HG02571 (cell line): ENCODE measurements around the gene FLRT2.

Experiments
- ATAC-seq: cut with Tn5 transposase; IDR thresholded peaks from one replicate; pipeline ENCODE4 v1.9.1; 2021; ENCODE audit warnings: mild to moderate bottlenecking, moderate library complexity; ENCODE audit not compliant: unreplicated experiment

FLRT2 gene

DNA sequence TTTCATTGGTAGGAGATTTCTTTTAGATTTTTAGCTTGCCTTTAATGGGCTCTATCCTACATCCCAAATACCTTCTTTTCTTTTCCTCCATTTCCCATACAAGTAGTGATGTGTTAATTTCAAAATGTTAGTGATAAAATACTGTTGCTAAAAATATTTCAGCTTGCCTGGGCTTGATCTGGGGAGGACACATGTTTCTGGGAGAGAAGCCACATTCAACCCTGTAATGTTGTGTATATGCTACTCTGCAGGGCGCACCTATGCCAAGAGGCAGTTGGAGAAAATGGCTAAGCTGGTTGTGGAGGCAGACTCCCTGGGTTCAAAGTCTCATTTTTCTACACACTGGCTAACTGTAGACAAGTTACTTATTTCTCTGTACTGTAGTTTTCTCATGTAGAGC lies 26.3 kb downstream of the FLRT2 start:
- no peak for ATAC-seq

DNA sequence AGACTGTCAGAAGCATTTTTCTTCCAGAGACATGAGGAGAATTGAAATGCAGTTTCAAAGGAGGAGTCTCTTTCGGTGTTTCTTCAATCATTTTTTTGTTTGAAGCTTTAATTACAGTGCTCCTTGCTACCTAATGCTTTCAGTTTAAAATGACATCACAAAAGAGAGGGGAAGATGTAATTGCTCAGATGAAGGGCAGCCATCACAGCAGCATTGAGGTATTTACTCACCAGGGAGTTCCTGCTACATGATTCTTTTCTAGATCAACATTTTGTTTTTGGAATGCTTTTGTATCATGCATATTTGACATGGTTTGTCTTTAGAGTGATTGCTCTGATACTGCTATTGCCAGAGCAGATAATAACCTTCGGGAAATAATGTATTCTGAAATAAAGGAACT lies 28.6 kb downstream of the FLRT2 start:
- no peak for ATAC-seq

DNA sequence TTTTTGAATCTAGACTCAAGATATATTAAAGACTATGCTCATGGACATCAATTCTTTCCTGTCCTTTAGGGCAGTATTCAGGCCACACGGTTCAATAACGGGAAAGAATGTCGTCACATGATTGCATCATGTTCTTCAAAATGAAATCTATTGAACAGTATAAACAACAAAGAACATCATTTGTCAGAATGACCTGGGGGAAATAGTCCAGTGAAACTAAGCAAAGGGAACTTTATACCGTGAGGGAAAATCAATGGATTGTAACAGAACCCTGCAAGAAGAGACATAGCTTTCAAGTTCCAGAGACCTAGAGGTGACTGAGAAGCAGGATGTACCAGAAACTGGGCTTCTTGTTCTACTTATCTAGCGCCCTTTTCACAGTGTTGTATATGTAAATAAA lies 32.7 kb downstream of the FLRT2 start:
- no peak for ATAC-seq

DNA sequence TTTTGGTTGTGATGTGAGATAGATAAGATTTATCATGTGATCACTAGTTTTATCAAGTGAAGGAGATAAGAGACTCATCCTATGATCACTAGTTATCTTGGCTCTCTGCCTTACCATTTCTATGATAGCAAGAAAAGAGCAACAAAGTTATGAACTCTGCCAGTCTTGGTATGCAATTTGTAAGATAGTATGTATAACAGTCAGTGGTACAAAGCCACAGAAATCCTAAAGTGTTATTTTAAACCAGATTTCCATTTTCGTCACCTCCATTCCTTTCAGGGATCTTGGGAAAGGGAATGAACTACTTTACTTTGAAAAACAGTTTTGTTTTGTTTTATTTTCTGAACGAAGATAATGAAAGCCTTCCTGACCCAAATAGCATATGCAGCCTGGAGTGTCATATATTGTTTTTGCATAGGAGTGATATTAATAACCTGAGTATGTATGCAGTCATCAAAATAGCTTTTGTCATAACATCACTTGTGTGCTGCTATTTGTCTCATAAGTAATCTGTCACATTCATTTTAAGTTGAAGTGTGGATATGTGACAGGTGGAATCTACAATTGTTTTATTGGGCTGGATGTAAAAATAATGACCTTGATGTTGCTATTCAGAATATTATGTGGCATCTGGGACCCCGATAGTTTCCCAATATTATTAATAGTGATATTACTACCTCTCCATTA lies 35.0 kb downstream of the FLRT2 start:
- ATAC-seq = no peak

DNA sequence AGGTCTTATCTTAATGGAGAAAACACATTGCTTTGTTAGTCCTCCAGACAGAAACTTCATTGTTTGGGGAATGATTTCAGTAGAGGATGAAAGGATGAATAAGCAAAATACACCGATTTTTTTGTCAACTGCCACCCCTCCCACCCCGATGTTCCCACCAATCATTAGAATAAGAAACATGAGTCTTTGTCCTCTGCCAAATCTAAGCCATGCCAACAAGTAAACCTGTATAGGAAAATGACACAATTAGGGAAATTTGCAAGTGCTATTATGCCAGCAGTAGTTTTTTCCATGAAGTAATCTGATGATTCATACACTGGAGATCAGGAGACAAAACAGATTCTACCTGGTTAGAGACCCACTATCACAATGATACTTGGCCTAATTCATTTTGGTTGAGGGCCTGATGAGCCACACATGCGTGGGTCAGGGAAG lies 35.9 kb downstream of the FLRT2 start:
- no peak for ATAC-seq

DNA sequence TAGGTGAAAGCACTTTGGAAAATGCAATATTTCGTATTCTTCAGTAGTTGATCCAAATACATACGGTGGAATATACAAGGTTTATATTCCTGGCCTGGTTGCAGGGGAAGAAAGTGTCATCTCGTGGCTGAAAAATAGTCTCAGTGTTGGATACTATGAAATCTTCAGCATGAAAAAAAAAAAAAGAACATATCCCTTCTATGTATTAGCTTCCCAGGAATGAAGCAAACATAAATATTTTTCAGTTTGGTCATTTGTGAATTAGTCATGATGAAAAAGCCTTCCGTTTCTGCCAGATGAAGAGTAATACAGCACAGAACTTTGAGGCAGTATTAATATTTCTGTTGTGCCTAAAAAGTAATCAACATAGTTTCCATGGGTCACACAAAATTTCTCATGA lies 36.7 kb downstream of the FLRT2 start:
- ATAC-seq = no peak

DNA sequence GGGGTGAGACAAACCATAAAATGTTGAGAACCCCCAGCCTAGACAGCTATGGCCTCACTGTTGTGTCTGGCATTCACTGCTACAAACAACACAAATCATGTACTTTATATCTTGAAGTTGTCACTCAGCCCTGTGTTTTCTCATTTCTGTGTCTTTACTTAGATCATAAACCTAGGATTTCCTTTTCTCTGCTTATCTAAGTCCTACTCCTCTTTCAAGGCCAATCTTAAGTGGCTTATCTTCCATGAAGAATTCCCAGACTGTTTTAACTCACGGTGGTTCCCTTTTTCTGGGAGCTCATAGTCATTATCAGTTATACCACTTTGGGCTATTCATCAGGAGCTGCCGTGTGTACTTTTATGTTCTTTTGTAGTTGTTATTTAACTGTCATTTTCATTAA lies 42.1 kb downstream of the FLRT2 start:
- ATAC-seq = no peak

DNA sequence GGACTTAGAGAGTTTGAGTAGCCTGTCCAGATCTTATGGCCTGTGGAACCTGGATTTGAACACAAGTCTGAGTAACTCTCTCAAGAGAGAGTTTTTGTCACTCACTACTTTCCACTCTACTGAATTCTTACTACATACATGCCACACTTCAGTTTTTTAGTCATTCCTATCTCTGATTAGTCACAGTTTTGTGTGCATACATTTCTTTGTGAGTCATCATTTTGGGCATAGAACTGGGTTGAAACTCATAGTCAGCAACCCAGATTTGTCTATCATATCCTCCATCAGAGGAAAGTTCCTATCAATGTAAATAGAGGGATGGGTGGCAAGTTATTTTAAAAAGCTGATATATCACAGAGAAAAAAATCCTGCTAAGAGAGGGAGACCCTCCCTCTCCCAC lies 42.9 kb downstream of the FLRT2 start:
- no peak for ATAC-seq

DNA sequence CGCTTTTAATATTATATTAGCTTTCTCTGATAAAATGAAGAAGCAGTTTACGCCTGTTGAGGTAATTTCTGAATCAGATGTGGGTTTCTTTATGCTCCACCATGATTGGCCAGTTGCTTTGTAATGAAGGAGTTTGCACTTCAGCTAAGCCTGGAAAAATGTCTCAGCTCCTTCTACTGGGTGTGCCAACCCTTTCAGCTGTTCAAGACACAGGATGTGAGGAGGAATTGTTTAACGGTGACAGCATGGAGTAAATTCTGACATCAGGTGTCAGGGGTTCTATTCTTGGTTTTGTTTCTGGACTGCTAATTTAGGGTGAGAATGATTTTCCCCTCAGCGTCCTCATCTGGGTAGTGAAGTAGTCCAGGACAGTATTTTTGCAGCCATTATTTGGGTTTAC lies 43.5 kb downstream of the FLRT2 start:
- ATAC-seq = no peak

DNA sequence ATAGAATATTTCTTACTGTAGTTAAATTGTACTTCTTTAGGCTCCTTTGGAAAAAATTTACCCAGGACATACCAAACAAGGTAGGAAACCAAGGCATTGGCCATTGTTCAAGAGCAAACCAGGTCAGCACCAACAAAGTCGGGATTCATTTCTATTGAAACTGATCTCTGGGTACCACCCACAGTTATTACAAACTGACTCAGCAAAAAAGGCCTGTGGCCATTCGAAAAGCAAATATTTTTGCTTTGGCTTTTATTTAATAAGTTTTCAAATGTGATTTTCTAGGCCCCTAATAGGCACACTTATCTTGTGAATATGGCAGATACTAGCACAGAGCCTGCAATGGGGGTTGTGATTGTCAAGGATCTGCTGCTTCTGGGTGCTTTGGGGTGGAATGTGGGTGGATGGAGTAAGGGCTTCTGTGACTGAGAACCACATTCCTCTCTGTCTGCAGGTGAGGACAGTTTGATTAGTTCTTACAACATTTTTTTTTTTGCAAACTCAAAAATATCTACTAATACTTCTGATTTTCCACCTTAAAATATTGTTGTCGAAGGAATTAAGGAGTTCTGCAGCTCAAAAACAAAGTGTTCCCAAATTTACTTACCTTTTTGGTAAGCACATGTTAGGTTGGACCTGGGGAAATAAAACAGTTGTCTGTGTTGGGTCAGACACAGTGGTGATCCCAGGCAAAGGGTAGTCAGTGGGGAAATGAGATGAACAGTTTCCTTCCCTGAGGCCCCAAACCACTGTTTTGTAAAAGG lies 45.1 kb downstream of the FLRT2 start:
- no peak for ATAC-seq

DNA sequence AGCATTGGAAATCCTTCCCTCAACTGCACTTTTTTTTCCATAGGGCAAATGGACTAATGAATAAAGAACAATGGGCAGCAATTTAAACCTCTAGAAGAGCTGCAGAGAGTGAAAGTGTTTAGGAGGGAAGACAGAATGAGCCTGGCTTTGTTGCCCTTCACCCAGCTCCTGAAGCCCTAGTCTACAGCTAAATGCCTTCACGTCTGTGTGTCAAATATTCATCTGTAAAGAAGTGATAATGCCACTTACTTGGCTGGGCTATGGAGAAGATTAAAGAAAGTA lies 45.6 kb downstream of the FLRT2 start:
- no peak for ATAC-seq

DNA sequence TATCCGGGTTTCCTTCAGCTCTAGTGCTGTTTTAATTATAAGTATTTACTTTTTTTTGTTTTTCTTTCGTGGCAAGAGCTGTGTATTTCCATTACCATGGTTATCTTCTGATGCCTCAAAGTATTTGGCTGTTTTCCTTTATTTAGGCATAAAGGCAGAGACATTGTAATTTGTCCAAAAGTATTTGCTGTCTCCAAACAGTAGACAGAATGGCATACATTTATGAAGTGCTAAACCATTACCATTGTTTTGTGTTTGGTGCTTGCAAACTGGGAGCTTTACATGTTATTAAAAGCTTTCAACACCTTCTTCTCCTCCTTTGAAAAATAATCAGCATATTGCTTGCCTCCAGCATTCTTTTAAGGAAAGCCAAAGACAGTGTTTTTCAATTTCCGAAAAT lies 46.3 kb downstream of the FLRT2 start:
- ATAC-seq = no peak

DNA sequence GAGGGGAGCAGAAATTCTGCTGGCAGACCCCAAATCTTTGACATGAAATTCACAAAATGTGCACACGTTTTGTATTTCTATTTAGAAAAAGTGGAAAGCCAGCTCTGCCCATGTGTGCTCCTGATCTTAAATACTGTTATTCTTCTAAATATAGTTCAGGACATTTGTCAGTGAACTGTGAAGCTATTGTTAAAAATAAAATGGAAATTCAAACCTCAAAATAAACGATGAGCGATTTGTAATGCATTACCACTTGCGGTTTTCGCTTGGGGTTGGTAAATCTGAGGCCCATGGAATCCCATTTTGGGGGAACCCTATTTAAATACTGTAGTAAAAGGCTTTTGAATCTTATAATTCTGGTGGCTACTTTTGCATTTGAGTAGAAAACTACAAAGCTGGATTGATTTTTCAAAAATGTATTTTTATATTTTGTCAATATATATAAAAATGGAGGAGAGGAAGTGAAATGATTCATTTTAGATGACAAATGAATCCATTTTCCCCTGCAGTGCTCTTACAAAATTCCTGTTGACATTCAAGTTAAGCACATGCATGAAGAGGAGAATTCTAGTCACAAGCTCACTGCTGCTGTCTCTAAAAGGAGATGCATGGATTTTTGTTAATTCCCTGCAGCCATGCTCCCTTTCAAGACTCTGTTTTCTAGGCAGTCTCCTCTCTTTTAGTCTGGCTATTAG lies 47.1 kb downstream of the FLRT2 start:
- no peak for ATAC-seq

DNA sequence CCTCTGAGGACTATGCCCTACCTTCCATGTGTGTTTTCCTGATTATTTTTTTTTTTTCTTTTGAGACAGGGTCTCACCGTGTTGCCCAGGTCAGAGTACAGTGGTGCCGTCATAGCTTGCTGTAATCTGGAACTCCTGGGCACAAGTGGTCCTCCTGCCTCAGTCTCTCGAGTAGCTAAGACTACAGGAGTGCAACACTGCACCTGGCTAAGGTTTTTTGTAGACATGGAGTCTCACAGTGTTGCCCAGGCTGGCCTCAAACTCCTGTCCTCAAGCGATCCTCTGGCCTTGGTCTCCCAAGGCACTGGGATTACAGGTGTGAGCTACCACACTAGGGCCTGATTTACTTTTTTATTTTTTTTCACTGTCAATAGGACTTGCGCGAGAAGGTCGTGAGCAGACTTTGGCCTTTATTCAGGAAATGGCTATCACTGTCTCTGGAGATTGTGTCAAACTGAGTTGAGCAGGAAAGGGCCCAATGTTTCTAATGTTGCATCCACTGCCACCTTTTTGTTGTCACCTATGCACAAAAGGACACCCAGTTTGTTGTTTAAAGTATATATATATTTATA lies 47.7 kb downstream of the FLRT2 start:
- no peak for ATAC-seq

DNA sequence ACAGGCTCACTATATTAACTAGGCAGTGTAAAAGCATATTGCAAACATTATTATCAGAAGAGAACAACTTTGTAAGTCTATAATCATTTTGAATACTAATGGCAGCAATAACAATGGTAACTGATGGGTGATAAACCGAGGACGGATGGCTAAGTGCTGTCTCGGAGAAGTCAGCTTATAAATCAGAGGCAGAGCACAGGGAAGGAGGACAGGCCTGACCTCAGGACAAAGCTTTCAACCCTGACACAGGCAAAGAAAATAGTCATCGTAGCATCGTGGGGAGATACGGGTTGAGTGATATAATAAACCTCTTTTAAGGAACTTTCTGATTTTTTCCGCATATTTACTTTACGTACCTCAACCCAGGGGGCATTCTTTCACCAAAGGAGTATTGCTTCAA lies 48.4 kb downstream of the FLRT2 start:
- no peak for ATAC-seq

DNA sequence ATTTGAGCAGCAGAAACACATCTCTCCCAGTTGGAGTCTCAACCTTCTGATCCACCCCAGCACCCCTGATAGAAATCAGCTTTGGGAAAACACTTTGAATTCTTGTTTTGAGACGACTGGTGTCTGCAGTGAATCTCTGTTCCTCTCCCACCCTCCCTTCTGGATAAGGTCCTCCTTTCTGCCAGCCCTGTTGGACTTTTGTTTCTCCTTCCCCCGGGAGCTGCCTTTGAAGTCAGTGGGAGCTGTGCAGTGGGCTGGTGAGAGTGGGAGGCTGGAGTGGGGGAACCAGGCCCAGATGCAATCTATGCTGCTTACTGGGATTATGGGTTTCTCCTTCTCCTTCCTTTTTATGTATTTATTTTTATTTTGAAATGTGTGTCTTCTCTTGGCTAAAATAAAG lies 49.0 kb downstream of the FLRT2 start:
- no peak for ATAC-seq

DNA sequence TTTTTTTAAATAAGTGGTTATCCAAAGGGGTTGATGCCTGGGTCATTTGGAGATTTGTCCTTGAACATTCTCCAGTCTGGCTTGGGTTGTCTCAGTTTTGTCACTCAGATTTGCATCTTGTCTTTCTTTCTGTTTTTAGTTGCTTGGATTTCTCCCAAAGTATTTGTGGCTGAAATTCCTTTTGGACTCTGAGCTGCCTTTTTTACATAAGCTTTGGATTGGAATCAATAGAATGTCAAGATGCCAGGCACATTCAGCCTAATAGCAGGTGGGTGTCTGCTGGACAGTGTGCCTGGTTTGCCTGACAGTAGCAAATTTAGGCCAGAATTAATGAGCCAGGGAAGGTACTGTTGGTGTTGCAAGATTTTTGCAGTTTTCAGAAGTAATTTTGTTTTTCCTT lies 50.0 kb downstream of the FLRT2 start:
- ATAC-seq = no peak

DNA sequence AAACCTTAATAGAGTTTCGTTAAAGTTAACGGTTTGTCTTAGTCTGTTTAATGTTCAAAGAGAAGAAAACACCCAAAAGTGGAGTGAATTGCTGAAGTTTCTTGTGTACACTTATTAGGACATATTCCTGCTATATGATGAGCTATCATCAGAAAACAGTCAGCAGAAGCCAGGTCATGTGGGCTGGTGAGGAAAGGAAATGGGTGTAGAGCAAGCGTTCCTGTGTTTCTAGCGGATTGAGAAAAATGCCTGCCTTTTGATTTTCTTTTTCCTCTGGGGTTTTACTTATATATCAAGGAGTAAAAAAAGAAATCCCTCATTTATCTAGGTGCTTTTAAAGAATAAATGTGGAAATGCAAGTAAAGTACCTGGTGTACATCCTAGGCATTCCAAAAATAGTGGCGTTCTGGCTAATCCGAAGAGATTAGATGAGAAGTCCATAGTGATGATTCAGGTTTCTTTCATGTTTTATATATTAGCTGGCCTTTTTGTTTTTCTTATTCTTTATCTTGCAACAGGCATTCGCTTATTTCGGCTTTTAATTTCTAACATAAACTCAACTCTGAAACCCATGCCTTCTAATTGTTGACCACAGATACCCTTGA lies 50.7 kb downstream of the FLRT2 start:
- ATAC-seq = no peak

DNA sequence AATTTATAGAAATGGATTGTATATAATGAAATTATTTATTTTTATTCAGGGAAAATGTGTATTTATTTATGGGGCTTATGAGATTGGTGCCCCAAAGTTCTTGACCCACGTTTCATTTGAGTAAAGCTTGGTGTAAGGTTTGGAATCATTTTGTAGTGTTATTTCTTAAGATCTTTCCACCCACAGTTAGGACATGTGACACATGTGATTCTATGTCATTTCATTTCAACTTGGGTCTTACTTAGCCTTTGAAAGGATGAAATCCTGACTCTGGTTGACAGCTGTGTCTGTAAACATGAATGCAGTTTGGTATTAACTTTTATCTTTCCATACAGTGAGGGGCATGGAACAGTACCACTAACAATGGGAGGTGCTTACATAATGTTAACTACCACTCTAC lies 51.7 kb downstream of the FLRT2 start:
- no peak for ATAC-seq

DNA sequence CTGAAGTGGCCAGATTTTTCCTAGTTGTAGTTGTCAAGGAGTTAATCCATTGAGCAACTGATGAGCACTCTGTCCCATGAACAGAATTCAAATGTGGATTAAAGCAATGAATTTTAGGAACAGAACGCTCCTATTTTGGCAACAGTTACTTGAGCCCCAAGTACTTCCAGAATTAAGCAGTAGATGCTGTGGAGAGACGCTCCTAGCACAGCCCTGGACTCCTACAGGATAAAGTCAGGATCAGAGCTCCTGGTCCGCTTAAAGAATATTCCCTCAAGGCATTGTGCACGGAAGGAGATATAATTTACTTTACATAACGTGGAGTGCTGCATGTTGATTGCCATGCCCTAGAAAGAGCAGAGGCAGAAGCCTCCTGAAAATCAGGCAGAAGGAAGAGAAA lies 53.4 kb downstream of the FLRT2 start:
- no peak for ATAC-seq

DNA sequence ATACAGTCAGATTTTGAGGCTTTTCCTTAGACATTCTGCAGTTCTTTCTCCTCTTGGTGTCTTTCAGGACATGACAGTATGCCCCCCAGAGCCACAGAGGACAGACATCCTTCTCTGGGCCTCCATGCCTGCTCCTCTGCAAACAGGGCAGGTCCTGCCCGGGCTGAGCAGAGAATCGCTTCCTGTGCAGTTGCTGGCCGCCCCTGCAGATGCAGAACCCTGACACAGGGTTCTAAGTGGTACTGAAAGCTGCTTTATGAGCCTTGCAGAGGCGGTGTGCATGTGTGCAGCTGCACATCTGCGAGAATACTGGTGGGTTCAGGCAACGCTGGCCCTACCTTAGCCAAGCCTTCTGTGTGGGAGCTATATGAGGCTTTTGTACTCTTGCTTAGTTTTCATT lies 54.5 kb downstream of the FLRT2 start:
- no peak for ATAC-seq
